GM19452 (cell line): ENCODE measurements around the gene ATP2B2.
"Not testable (repeated sequence)": the region's sequence is repeated elsewhere in the genome, so short reads cannot be mapped to it uniquely, and the experiment has no call there.

ENCODE experiments used
- ATAC-seq: cut with Tn5 transposase; IDR thresholded peaks from one replicate; pipeline ENCODE4 v1.9.1; 2021; ENCODE audit not compliant: unreplicated experiment

ATP2B2 gene

DNA sequence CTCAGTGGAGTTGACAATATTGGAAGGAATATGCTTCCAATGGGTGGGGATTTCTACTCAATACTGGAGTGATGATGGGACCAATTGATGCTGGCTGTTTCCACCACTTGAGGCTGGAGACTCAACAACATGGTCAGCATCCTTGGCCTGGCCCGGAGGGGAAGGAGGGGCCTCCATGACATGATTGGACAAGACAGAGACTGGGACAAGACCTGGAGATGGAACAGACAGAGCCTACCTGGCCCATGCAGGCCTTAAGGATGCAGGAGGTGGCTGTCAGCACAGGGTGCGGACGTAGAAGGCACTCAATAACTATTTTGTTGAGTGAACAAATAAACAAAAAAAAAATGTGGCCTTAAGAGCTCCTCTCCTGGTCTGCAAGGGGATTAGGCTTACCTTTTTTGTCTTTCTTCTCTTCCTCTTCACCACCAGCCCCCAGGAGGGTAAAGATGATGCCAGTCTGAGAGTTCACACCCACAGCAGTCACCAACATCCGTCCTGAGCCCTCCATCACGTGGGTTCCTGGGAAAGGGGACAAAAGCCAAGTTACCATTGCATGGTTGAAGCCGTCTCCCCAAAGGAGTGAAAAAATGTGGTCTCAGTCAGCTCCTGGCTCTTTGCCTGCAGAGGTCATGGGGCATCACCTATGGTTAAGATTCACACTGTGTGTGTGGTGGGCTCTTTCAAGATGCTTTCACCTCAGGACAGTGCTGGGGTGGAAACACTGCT lies 117.3 kb downstream of the ATP2B2 start:
- ATAC-seq = no peak

DNA sequence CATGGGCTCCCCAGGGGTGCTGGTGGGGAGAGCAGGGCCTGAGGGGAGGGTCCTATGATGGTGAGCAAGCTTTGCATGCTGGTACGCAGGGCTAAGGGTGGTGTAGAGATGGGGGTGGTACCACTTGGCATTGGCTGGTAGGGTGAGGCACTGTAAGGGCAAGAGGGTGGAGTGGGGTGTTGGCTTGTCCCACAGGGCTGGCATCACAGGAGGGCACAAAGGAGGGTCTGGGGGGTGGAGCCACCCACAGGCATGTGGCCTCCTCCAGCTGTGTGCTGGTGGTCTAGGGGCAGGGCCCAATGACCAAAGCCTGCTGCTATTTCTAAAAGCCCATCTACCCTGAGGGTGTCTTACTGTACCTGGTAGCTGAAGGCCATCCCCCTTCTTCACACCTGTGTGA lies 119.3 kb downstream of the ATP2B2 start:
- no peak for ATAC-seq

DNA sequence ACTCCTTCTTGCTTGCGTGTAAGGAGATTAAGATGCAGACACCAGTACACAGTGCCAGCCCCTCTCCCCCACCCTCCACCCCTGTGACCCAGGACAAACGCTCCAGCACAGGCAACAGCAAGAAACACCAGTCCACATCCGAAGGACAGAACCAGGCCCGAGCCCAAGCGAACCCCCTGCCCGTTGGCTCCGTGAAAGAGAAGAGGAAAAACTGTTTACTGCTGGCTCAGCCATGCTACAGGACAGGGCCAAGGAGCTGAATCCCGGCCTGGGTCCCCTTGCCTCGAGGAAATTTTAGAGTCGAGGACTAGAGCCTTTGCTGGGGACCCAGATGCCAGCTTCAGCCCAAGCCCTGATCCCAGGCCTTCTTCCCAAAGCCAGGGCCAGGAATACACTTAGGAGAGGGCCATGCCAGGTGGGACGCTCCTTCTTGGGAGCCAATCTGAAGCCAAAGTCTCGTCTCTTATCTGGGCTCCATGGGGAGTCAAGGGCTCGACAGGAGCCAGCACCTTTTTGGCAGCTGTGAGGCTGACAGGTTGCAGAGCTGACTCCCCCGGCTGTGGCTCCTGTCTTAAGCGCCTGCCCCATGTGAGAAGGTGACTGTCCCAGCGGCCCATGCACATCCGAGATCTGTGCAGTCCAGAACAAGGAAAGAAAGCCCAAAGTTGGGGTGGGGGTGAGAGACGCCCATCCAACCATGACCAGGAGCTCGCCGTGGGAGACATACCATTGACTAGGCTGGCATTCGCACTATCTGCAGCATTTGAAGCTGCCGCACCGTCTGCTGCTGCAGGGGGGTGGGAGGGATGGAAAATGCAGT lies 120.6 kb downstream of the ATP2B2 start:
- ATAC-seq = no peak

DNA sequence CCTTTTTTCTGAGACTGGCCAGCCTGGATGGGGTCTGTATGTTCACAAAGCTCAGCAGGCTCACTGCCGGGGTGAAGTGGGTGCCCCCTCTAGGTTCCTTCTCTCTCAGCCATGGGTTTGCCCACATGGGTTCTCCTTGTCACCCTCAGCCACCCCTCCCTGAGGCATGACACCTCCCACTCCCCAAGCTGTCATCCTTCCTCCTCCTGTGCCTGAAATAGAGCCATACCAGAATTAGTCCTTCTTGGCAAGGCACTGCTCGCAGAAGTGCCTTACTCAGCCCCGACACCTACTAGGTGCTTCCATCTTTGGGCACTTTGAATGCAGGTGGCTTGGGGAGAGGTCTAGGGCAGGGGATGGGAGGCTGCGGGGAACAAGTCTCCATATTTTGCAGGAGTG lies 121.5 kb downstream of the ATP2B2 start:
- ATAC-seq = no peak

DNA sequence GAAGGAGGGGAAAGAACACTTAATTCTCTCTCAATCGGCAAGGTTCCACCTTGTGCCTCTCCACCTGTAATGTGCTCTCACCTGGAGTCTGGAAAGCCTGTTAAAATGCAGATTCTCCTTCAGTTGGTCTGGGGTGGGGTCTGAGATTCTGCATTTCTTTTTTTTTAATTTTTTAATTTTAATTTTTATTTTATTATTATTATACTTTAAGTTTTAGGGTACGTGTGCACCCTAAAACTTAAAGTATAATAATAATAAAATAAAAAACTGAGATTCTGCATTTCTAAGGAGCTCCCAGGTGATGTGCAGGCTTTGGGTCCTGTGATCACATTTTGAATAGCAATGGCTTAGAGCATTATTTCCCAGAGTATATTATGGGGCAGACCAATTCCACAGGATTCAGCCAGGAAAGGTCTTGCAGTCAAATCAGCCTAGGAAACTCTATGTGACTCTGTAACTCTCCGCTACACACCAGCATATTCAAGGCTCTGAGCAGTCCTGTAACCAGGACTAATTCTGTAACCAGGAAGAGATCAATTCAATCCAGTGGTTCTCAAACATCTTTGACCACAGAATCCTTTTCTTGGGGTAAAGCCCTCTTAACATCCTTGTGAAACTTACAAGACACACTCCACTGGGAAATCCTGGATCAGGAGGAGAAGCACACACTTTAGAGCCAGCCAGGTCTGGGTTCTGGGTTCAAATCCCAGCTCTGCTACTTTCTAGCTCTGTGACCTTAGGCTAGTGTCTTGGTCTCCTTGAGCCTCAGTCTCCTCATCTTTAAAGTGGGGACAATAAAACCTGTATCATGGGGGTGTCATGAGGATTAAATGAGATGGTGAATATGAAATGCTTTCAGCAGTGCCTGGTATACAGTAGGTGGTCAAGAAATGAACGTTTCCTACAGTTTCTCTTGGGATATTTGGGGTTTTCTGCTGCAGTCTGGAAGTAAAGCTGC lies 122.2 kb downstream of the ATP2B2 start:
- no peak for ATAC-seq

DNA sequence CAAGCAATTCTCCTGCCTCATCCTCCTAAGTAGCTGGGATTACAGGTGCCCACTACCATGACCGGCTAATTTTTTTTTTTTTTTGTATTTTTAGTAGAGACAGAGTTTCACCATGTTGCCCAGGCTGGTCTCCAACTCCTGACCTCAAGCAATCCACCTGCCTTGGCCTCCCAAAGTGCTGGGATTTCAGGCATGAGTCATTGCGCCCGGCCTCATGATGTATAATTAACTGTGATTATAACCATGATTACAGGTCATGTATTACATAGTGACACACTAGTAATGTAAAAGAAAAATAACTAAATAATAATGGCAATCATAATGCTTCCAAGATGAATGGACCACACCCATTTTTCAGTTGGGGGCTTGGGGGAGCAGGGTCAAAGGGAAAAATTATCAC lies 122.9 kb downstream of the ATP2B2 start:
- not testable (repeated sequence) for ATAC-seq

DNA sequence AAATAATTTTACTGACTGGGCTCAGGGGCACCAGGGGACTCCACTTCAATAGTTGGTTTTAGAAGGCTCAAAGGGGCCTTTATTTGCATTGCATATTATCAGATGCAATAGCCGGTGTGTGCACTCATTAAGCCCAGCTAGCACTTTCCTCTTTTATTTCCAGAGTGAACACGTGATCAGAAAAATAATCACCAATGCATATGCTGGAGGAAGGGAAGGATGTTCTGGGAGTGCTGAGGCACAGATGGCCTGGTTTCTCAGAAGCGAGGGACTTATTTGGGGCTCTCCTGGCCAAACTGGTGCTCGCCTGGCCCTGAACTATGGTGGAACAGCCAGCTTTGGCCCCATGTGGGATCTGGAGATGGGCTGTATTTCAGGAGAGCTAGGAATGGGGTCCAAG lies 124.0 kb downstream of the ATP2B2 start:
- no peak for ATAC-seq

DNA sequence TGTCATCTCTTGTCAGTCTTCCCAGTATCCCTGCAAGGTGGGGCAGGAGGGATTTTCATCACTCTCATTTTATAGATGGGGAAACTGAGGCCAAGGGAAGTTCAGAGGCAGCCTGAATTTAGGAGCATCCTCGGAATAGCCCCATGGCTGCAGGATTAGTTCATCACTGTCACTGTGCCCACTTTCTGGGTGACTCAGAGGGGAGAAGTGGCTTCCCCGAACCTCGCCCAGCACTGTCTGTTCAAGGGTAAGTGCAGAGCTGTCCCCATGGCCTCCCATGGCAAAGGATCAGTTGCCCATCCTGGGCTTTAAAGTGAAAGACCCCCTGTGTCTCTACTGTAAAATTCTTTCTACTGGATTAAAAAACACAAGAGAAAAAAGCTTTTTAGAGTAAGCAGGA lies 124.5 kb downstream of the ATP2B2 start:
- no peak for ATAC-seq

DNA sequence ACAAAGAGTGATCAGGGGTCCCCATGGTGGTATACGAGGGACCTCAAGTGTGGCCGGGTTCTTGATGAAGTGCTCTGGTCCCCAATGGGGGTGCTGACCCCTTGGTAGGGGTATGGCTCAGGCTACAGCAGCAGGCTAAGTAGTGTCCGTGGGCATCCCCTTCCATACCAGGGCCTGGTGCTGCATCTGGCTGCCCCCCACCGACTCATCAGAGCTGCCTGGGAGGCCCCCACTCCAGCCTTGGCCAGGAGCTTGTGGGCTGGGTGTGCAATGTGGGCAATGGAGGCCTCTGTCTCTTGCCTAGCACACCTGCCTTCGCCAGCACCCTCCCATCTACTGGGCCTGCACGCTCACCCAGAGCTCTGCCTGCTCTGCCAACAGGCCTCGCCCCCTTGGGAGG lies 125.4 kb downstream of the ATP2B2 start:
- ATAC-seq = no peak

DNA sequence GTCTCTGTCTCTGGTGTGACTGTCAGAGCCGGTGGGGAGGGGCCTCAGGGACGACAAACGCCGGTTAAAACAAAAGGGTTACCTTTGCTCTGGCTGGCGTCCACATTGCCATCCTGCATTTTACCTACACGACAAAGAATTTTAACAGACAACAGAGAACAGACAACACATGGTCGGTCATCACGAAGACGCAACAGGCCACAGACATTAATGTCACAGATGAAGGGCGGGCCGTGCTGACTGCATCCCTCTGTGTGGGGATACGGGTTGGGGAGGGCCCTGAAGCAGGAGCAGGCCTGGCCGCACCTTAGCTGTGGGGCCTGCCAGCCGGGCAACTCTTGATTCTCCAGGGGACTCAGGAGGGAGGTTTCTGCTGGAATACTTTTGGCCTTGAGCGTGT lies 126.2 kb downstream of the ATP2B2 start:
- no peak for ATAC-seq

DNA sequence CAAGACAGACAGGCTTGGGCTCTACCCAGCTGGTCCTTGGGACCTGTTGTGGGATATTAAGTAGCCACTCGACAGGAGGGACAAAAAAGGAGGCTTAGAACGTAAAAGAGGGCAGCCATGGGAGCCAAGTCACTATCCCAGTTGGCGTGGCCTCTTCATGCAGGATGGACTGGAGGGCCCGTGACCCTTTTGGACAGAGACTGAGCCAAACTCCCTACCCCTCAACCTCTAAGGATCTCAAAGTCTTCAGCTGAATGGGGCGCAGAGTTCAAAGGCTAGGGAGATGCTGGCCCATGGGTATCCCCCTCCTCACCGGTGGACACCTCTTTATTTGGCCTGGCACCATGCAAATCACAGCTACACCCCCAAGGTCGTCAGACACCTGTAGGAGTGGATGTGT lies 126.6 kb downstream of the ATP2B2 start:
- ATAC-seq = no peak

DNA sequence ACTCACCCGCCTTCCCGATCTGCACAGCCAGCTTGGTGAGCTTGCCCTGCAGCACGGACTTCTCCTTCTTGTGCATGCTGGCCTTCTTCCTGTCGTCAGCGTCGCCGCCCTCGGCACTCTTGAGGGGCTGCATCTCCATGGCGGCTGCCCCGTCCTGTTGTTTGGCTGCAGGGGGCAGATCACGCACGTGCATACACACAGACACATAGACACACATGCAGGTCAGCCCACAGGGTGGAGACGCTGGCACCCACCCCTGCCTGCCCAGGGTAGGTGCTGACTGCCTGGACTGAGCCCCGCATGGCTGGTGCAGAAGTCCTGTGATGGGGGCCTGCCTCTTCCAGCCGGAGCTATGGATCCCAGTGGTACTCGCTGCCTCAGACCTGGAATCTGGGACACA lies 127.1 kb downstream of the ATP2B2 start:
- no peak for ATAC-seq

DNA sequence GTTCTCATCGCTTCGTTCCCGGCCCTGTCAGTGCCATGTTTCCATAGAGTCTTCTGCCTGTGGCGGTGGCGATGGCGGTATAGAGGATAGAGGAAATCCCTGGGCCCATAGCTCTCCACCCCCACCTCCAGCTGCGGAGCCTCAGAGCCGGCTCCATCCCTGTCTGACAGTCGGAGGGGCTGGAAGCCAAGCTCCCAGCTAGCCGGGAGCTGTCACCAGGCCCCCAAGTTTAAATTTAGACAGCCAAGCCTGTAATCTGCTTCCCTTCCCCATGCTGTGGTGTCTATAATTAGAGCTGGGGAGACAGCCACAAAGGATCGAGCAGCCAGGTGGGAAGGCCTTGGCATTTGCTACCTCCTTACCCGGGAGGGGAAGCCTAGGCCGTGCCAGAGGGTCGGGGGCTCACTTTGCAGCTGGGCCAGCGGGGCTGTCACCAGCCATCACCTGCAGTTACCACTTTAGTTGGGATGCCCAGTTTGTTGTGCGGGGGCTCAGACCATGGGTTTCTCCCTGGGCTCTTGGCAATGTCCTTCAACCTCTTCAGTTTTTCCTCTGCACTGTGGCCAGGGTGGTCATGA lies 128.1 kb downstream of the ATP2B2 start:
- no peak for ATAC-seq

DNA sequence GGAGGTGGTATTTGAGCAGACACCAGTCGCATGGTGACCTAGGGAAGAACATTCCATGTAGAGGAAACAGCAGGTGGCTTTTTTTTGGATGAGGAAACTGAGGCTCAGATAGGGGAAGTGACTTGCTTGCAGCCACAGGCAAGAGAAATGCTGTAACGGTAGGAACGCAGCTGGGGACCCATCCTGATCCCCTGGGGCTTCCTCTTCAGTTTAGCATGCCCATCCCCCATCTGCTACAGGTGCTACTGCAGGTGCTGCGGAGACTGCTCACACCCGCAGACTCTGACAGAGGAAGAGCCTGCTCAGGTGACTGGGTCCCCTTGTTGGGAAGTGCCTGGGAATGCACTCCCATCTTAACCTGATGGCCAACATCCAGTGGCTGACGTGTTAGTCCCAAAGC lies 129.0 kb downstream of the ATP2B2 start:
- ATAC-seq = no peak

DNA sequence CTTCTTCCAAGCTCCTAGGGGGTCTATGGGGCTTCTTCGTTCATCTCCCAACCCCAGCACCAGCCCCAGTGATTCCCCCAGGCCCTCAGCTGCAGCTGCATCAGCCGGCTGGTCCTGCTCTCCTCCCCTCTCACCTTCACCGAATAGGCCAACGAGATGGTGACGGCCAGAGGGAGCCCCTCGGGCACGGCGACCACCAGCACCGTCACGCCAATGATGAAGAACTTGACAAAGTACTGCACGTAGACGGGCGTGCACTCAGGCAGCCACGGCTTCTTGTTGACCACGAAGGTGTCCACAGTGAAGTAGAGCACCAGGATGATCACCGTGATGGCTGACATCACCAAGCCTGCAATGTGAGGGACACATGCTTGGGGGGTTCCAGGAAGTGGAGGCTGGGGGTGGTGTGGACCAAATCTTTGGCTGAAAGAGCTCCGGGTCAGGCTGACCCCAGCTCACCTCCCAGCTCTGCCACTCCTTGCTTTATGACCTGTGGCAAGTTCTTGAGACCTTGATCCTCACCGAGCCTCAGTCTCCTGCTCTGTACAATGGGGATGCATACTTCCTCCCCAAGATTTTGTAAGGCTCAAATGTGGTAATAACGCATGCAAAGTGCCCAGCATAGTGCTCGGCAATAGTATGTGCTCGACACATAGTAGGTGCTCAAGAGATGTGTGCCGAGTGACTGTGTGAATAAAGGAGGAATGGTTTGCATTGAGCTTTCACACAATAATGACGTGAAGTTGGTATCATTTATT lies 129.9 kb downstream of the ATP2B2 start:
- ATAC-seq = no peak

DNA sequence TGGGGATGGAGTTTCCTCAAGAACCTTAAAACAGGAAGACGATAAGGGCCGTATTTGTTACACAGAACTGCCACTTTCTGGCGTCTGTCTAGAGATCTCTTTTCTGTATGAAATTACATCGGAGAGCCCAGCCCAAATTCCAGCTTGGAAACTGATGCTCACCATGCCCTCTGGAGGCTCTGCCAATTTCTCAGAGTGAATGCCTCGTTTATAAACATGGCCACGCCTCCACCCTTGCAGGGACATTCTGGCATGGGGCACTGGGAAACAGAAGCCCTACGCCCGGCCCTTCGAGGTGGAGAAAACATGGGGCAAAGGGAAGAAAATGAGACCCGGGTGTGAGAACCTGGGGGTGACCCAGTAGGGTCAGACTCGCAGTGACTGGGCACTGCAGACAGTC lies 131.1 kb downstream of the ATP2B2 start:
- ATAC-seq = no peak

DNA sequence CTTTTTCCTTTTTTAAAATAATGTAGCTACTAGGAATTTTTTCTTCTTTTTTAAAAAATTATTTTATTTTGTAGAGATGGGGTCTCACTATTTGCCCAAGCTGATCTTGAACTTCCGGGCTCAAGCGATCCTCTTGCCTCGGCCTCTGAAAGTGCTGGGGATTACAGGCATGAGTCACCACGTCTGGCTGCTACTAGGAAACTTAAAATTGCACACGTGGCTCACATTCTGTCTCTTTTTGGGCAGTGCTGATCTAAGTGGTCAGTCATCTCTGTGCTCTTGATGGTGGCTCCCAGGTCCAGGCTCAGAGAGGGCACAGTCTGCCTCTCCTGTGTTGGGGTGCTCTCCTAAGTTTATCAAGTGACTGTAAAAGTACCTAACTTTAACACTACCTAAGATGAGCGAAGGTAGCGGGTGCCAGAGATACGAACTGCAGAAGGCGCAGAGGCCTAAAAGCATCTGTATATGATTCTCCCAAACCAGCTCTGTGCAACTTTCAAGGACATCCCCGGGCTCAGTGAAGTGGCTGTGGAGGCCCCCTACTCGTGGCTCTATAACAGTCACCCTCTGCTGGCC lies 131.6 kb downstream of the ATP2B2 start:
- ATAC-seq = no peak

DNA sequence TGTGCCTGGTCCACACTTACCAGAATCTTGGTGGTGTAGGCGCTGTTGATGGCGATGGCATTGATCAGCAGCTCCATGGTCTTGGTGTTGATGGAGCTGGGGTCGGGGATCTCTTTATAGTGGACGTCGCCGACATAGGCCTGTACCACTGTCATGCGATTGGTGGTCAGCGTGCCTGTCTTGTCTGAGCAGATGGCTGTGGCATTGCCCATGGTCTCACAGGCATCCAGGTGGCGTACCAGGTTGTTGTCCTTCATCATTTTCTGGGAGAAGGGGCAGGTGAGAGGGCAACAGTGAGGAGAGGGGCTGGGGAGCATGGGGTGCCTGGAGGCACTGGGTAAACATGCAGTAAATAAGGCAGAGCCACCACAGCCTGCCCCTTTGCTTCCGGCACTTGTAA lies 133.6 kb downstream of the ATP2B2 start:
- no peak for ATAC-seq

DNA sequence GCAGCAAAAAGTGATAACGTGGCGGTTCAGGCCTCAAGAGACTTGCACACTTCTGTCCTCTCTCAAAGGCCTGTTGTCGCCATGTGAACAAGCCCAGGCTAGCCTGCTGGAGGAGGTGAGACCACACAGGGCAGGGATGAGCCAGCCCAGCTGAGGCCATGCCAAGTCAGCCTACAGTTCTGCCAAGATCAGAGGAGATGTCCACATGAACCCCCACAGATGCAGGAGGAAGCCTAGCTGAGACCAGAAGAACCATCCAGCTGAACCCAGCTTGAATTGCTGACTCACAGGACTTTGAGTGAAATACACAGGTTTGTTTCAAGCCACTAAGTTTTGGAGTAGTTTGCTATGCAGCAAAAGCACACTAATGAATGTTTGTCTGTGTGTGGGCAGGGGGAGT lies 134.2 kb downstream of the ATP2B2 start:
- no peak for ATAC-seq

DNA sequence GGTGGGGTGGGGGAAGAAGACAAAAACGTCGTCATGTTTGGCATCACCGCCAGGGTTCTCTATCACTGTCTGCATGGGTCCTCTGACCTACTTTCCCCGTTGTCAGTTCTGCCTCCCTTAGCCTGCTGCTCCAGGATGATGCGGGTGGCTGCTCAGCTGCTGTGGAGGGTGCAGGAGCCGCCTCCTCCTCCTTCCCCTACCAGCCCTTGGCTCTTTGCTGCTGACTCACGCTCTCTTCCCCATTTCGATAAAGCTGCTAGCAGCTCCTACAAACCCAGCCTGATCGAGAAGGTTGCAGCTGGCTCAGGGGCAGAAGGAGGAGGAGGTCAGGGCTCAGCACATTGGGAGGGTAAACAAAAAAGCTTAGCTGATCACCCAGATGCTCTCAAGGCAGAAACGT lies 135.0 kb downstream of the ATP2B2 start:
- no peak for ATAC-seq
